ENCODE results near the gene PHIP. TPM values are rescaled to one million over a fixed set of nuclear protein-coding genes. Genes with fewer than 3 reads are reported as not detected.
A peak's percentile ranks its signal among the peaks of the same experiment; 100 is the strongest.

The PHIP gene
- total RNA-seq, 1 donor from 2014 or later, result 42.4 TPM

DNA sequence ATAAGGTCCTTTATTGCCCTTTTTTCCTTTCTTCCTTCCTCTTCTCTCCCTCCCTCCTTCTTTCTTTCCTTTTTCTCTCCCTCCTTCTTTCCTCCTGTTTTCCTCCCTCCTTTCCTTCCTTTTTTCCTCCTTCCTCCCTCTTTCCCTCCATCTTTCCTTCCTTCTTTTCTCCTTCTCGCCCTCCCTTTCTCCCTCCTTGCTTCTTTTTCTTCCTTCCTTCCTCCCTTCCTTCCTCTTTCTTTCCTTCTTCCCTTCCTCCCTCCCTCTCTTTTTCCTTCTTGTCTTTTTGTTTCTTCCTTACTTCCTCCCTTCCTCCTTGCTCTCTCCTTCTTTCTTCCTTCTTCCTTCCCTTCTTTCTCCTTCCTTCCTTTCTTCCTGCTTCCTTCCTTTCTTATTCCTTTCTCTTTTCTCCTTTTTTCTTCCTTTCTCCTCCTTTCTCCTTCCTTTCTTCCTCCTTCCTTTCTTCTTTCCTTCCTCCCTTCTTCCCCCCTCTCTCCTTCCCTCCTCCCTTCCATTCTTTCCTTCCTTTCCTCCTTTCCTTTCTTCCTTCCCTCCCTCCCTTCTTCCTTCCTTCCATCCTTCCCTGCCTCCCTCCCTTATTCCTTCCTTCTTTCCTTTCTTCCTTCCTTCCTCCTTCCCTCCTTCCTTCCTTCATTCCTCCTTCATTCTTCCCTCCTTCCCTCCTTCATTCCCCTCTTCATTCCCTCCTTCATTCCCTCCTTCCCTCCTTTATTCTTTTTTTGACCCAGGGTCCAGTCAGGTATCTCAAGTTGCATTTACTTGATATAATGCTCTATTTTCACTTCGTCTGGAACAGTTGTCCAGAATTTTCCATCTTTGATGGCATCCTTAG, 11.7 kb upstream of the PHIP start:
- H3K9me3 Mint-ChIP-seq (ENCODE audit: unreplicated experiment), result no peaks in the 10 kb centered on the region
- no peaks in the 10 kb centered on the region for H3K36me3 Mint-ChIP-seq (ENCODE audit: low read depth, unreplicated experiment)
- TF ChIP-seq, protein P1, sequence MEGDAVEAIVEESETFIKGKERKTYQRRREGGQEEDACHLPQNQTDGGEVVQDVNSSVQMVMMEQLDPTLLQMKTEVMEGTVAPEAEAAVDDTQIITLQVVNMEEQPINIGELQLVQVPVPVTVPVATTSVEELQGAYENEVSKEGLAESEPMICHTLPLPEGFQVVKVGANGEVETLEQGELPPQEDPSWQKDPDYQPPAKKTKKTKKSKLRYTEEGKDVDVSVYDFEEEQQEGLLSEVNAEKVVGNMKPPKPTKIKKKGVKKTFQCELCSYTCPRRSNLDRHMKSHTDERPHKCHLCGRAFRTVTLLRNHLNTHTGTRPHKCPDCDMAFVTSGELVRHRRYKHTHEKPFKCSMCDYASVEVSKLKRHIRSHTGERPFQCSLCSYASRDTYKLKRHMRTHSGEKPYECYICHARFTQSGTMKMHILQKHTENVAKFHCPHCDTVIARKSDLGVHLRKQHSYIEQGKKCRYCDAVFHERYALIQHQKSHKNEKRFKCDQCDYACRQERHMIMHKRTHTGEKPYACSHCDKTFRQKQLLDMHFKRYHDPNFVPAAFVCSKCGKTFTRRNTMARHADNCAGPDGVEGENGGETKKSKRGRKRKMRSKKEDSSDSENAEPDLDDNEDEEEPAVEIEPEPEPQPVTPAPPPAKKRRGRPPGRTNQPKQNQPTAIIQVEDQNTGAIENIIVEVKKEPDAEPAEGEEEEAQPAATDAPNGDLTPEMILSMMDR (IDR thresholded peaks at IDR 0.05; ENCODE audit: unreplicated experiment), result no peak
- DNase-seq (ENCODE audit: low spot score), result no peak
- no peak overlapping the region for H3K4me3 Mint-ChIP-seq (ENCODE audit: unreplicated experiment)
- H3K27ac Mint-ChIP-seq (ENCODE audit: unreplicated experiment), result no peak overlapping the region
- no peaks in the 10 kb centered on the region for H3K27me3 Mint-ChIP-seq (ENCODE audit: unreplicated experiment)
- peaks cover 4% of the 10 kb centered on the region for H3K4me1 Mint-ChIP-seq (ENCODE audit: unreplicated experiment)

DNA sequence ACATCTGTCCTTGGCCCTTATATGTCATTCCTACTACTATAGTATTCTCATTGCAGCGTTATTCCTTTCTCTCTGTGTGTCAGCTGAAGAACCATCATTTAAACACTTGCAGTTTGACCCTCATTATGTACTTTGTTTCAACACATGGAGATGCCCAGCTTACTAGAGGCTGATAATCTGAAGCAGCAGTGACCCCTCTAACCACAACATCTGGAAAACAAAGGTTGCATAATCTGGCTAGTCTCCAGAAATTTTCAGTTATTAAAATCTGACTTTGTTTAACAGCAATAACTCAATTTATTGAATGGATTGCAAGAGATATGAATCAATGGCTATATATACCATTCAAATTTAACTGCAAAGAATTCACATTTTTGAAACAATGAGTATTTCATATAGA, 6.6 kb upstream of the PHIP start:
- DNase-seq (ENCODE audit: low spot score), result no peak
- TF ChIP-seq, protein P1 (IDR thresholded peaks at IDR 0.05; ENCODE audit: unreplicated experiment), result no peak
- Mint-ChIP-seq H3K4me1 (ENCODE audit: unreplicated experiment) (peaks cover 33% of the 10 kb centered on the region), H3K4me3 (ENCODE audit: unreplicated experiment) (no peak overlapping the region), H3K36me3 (ENCODE audit: low read depth, unreplicated experiment) (no peaks in the 10 kb centered on the region), H3K27ac (ENCODE audit: unreplicated experiment) (no peak overlapping the region), H3K9me3 (ENCODE audit: unreplicated experiment) (no peaks in the 10 kb centered on the region), H3K27me3 (ENCODE audit: unreplicated experiment) (no peaks in the 10 kb centered on the region)

DNA sequence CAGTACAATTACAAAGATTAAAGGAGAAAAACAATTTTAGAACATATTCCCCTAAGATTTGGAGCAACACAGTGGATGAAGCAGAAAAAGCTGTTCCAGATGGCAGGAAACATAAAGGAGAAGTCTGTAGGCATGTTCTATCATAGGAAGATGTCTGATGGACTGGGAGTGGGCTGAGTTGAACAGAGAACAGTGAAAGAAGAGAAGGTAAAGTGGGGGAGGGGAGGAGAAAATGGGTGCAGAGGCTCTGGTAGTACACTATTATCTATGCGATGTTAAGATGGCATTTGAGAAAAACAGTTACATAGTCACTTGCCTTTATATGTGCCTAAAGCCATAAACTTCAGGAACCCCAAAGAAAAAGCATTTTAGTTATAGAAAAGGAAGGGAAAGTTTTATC, 4.2 kb upstream of the PHIP start:
- H3K36me3 Mint-ChIP-seq (ENCODE audit: low read depth, unreplicated experiment), result peaks cover 4% of the 10 kb centered on the region
- peak overlapping the region; percentile 80 for H3K27ac Mint-ChIP-seq (ENCODE audit: unreplicated experiment)
- H3K27me3 Mint-ChIP-seq (ENCODE audit: unreplicated experiment), result peaks cover 6% of the 10 kb centered on the region
- TF ChIP-seq, protein P1 (IDR thresholded peaks at IDR 0.05; ENCODE audit: unreplicated experiment), result no peak
- no peak for DNase-seq (ENCODE audit: low spot score)
- no peaks in the 10 kb centered on the region for H3K9me3 Mint-ChIP-seq (ENCODE audit: unreplicated experiment)
- no peak overlapping the region for H3K4me3 Mint-ChIP-seq (ENCODE audit: unreplicated experiment)
- H3K4me1 Mint-ChIP-seq (ENCODE audit: unreplicated experiment), result peaks cover 46% of the 10 kb centered on the region

DNA sequence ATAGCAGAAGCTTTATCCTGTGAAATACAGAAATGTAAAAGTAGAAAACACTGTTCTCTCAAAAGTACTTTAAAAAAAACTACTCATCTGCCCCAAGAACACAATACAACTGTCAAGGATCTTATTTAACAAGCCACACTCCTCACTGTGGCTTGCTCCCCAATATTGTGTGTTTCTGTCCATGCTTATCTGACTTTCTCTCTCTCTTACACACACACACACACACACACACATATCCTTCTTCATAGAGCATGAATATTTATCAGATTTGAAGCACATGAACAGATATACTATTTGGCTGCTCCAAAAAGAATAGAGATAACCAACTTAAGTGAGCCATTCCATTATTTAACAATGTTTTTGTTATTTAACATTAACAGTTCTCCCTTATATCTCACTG, 3.6 kb upstream of the PHIP start:
- peaks cover 6% of the 10 kb centered on the region for H3K27me3 Mint-ChIP-seq (ENCODE audit: unreplicated experiment)
- no peak overlapping the region for H3K4me3 Mint-ChIP-seq (ENCODE audit: unreplicated experiment)

More for the DNA sequence above, 3.6 kb upstream of the PHIP start:
- TF ChIP-seq, protein P1 (IDR thresholded peaks at IDR 0.05; ENCODE audit: unreplicated experiment), result no peak
- Mint-ChIP-seq H3K9me3 (ENCODE audit: unreplicated experiment) (no peaks in the 10 kb centered on the region), H3K36me3 (ENCODE audit: low read depth, unreplicated experiment) (peaks cover 4% of the 10 kb centered on the region), H3K27ac (ENCODE audit: unreplicated experiment) (peak overlapping the region; percentile 7), H3K4me1 (ENCODE audit: unreplicated experiment) (peaks cover 46% of the 10 kb centered on the region)
- DNase-seq (ENCODE audit: low spot score), result no peak

Data from endothelial cell (in vitro differentiated cells).